Renal cortex interstitium (tissue), 11 donors: ENCODE results near the gene ARHGAP9. TPM values are rescaled to one million over a fixed set of nuclear protein-coding genes. Genes with fewer than 3 reads are reported as not detected.

ENCODE experiments used
- DNase-seq, 11 donors: peaks; one replicate each; pipeline ENCODE4 v3.0.0-alpha.2; 2013; ENCODE audit warnings: low read depth in 9 of 11, low spot score in 4 of 11; ENCODE audit errors: extremely low read depth in 1 of 11
- polyA plus RNA-seq, 3 donors: library from polyadenylated mRNA; unstranded; fragments of 120-200 nt; gene quantifications; one replicate each; pipeline ENCODE4 v1.2.1, GENCODE V29; 2013; ENCODE audit not compliant: insufficient read length in 3 of 3

Gene ARHGAP9
- polyA plus RNA-seq, 3 donors: 2.9 to 3.1 (median 3.0) TPM

- DNase-seq: no peak
These were observed 2.5 kb downstream of the ARHGAP9 start for GRCh38 chr12:57476993-57477709.

DNA sequence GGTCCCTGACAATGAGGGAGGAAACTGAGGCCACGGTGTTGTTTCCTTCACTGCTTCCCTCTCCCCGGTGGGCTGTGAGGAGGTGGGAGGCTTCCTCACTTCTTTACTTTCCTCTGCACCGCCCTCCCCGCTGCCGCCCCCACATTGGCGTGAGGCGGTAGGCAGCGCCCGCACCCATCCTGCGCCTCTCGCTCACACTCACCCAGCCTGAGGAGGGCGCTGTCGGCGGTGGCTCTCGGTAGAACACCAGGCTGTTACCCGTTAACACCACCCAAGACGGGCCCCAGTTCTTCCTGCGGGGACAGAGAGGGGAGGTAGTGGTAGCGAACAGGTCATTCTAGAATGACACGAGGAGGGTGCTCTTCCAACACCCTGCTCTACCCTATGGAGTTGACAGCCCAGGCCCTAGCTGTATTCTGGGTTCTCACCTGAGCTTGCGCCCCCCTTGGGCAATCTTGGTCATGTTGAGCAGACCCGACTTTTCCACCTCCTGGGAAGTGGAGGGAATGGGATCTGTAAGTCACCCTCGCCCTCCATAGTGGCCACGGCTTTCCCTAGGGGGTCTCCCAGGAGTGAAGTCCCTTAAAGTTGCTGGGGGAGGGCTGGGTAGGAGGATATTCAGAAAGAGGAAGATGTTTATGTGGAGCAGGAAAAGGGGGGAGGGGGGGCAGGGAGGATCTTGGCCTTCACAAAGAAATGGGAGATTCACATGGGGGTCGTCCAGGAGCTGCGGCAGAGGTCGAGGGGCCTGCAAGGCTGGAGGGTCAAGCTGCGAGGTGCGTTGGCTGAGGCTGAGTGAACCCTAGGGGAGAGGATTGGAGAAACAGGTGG is 3.3 kb downstream of the ARHGAP9 start:
- DNase-seq: no peak

DNA sequence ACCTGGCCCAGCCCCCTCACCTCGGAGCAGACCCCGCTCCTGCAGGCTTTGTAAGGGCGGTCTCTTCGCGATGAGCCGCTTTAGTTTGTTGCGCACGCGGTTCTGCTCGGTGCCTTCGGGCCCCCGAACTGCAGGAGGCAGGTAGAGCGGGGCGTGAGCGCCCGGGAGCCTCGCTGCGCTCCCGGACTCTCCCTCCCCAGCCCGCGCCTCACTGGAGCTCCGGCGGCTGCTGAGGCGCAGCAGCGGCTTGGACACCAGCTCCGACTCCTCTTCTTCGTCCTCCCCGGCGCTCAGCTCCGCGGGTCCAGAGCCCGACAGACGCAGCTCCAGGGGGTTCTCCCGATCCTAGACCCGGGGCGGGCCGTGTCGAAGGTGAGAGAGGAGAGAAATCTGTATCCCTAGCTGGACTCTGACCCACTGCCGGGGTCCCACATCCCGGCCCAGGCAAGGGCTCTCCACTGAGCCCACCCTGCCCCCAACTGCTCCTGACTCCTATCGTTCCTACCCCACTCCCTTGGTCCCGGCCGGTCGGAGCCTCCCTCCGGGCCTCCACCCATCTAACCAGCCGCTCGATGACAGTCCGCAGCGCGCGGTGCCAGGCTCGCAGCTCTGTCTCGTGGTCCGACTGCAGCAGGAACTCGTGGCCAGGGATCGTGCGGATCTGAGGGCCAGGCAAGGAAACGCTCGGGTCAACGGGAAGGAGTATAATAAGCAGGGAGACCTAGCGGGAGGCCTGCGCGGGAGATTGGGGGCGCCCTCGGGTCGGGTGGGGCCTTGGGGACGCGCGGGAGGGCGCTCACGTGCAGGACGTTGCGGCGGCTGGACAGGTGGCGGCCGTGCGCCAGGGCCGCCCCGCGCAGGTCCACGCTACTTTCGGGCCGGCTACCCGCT is 4.2 kb downstream of the ARHGAP9 start:
- DNase-seq: no peak

- no peak for DNase-seq
These were observed 4.8 kb downstream of the ARHGAP9 start for GRCh38 chr12:57474862-57475261.

- no peak for DNase-seq
These were observed 5.2 kb downstream of the ARHGAP9 start for GRCh38 chr12:57474430-57474829.

- no peak for DNase-seq
These were observed 5.8 kb downstream of the ARHGAP9 start for GRCh38 chr12:57473886-57474285.

DNA sequence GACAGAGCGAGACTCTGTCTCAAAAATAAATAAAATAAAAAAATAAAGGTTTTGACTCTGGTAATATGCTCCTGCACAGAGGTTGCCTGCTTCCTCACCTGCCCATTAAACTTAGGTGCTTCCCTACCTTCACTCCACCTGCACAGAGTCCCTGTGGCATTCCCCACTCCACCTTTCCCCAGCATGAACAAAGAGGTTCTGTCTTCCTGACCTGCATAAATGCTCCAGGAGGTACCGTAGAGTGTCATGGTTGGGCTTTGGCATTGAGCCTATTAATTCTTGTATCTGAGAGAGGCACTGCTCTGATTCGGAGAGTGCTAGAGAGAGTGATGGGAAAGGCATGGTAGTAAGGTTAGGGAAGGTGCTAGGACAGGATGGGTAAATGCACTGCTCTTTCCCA is 6.3 kb downstream of the ARHGAP9 start:
- DNase-seq: no peak

DNA sequence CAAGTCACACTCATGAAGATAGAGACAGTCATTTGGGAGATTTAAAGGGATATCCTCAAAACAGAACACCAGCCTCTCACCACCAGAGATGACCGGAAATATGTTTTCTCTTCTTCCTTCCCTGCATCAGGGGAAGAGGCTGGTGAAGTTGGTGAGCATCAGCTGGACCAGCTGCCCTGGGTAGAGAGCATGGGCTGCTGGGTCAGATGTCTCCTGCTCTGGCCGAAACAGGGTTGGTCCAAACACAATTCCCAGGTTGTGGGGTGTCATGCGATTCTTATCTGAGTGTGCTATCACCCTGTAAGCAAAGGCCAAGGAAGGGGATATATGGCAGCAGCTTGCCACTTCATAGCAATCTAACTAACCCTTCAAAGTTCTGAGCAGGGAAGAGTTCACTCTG is 7.3 kb downstream of the ARHGAP9 start:
- no peak for DNase-seq

GRCh38 chr12:57471661-57472060 is 8.0 kb downstream of the ARHGAP9 start:
- DNase-seq: no peak

DNA sequence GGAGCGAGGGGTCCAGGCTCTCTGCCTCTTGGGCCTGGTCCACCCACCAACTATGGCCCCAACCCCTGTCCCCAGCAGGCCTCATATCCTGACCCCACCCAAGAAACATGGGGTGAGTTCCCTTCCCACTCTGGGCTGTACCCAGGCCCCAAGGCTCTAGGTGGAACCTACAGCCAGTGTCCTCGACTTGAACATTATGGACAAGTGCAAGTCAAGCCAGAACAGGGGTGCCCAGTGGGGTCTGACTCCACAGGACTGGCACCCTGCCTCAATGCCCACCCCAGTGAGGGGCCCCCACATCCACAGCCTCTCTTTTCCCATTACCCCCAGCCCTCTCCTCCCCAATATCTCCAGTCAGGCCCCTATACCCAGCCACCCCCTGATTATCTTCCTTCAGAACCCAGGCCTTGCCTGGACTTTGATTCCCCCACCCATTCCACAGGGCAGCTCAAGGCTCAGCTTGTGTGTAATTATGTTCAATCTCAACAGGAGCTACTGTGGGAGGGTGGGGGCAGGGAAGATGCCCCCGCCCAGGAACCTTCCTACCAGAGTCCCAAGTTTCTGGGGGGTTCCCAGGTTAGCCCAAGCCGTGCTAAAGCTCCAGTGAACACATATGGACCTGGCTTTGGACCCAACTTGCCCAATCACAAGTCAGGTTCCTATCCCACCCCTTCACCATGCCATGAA is 8.6 kb downstream of the ARHGAP9 start:
- no peak for DNase-seq

- no peak for DNase-seq
These were observed 9.2 kb downstream of the ARHGAP9 start for GRCh38 chr12:57470286-57470969.

GRCh38 chr12:57469296-57470164 is 10.1 kb downstream of the ARHGAP9 start:
- DNase-seq: no peak

DNA sequence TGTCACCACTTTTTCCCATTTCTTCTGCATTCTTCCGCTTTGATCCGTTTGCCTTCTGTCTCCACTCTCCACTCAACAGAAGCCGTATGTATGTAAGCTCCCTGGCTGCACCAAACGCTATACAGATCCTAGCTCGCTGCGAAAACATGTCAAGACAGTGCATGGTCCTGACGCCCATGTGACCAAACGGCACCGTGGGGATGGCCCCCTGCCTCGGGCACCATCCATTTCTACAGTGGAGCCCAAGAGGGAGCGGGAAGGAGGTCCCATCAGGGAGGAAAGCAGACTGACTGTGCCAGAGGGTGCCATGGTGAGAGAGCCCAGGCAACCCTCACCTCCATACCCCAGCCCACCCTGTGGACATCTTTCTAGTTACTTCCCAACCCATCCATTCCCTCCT is 11.8 kb downstream of the ARHGAP9 start:
- no peak for DNase-seq

GRCh38 chr12:57467212-57467874 is 12.3 kb downstream of the ARHGAP9 start:
- DNase-seq: no peak

- no peak for DNase-seq
These were observed 13.7 kb downstream of the ARHGAP9 start for GRCh38 chr12:57465747-57466505.

DNA sequence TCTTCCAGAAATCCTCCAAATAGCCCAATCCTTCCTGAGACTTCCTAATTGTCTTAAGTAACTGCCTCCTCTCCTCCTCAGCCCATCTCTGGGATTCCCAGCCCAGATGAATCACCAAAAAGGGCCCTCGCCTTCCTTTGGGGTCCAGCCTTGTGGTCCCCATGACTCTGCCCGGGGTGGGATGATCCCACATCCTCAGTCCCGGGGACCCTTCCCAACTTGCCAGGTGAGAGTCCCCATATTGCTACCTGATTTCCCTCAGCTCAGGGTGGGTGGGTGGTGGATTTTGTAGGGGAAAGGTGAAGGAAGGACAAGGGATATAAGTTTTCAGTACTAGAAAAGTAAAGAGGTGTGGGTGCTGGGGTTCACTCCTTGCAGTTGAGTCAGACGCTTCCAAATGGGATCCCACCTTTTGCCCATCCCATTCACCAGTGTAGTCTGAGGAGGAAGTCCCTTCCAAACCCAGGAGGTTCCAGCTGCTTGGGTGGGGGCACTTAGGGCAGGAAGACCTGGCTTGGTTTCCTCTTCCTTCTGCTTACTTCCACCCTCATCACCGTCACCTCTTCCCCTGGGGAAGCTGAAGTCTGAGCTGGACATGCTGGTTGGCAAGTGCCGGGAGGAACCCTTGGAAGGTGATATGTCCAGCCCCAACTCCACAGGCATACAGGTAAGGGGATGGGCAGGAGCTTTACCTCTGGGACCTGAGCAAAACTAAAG is 14.5 kb downstream of the ARHGAP9 start:
- no peak for DNase-seq
